HEK293T (cell line): ENCODE results near the gene RGS1.

Source experiments
- BHLHE40 ChIP-seq: fragments of 450-650 bp; IDR thresholded peaks from 2 replicates; pipeline ENCODE4 v1.6.1; 2016; ENCODE audit warnings: mild to moderate bottlenecking, moderate library complexity, borderline replicate concordance
- ELF4 ChIP-seq: fragments of 450-650 bp; IDR thresholded peaks from 2 replicates; pipeline ENCODE4 v1.6.1; 2017; ENCODE audit warnings: antibody characterized with exemption
- FOXK2 ChIP-seq: fragments of 450-650 bp; IDR thresholded peaks from 2 replicates; pipeline ENCODE4 v1.6.1; 2016; ENCODE audit warnings: mild to moderate bottlenecking
- FOXM1 ChIP-seq: fragments of 450-650 bp; IDR thresholded peaks from 2 replicates; pipeline ENCODE4 v1.6.1; 2017; ENCODE audit warnings: mild to moderate bottlenecking, borderline replicate concordance
- LEF1 ChIP-seq: fragments of 450-650 bp; IDR thresholded peaks from 2 replicates; pipeline ENCODE4 v1.6.1; 2017; ENCODE audit warnings: mild to moderate bottlenecking, borderline replicate concordance
- PKNOX1 ChIP-seq: fragments of 450-650 bp; IDR thresholded peaks from 2 replicates; pipeline ENCODE4 v1.6.1; 2016
- SP1 ChIP-seq: fragments of 450-650 bp; IDR thresholded peaks from 2 replicates; pipeline ENCODE4 v1.6.1; 2017
- SUZ12 ChIP-seq: fragments of 450-650 bp; IDR thresholded peaks from 2 replicates; pipeline ENCODE4 v1.6.1; 2016; ENCODE audit warnings: mild to moderate bottlenecking
- TARDBP ChIP-seq: fragments of 450-650 bp; IDR thresholded peaks from 2 replicates; pipeline ENCODE4 v1.6.1; 2016
- ZNF384 ChIP-seq: fragments of 450-650 bp; IDR thresholded peaks from 2 replicates; pipeline ENCODE4 v1.6.1; 2016

- TF ChIP-seq LEF1: no peak
- no peak for TF ChIP-seq FOXK2
- TF ChIP-seq ELF4: no peak
- TF ChIP-seq SUZ12: no peak
- no peak for TF ChIP-seq FOXM1
- TF ChIP-seq BHLHE40: no peak
- TF ChIP-seq TARDBP: no peak
- no peak for TF ChIP-seq SP1
- no peak for TF ChIP-seq PKNOX1
- TF ChIP-seq ZNF384: no peak
Measured at GRCh38 chr1:192546596-192547190, 28.9 kb upstream of the RGS1 start.
